HepG2 (cell line): ENCODE data around the gene CDH13. TPM values are rescaled to one million over a fixed set of nuclear protein-coding genes. Genes with fewer than 3 reads are reported as not detected.

Experiments
- ATAC-seq: fragments of 200-7000 bp; cut with Tn5 transposase; 3 replicates; pipeline ENCODE4 v1.9.1; 2020; ENCODE audit warnings: mild to moderate bottlenecking, moderate library complexity
- BruUV-seq: library from RNA; stranded (reverse); fragments of 400-500 nt; replicated peaks from 2 replicates; lab custom pipeline; 2021; lab: Mats Ljungman, UMichigan
- CTCF ChIA-PET: fragments of 300-600 bp; formaldehyde crosslinking; extraction: SDS; loops from one replicate; lab custom pipeline; 2021; ENCODE audit warnings: low total read pairs, inconsistent platforms, low intra/inter-chr PET ratio; lab: Yijun Ruan, JAX
- POLR2A ChIA-PET: fragments of 350-600 bp; sonication (Branson Sonifier 250); formaldehyde crosslinking; loops from one replicate; lab custom pipeline; 2020; ENCODE audit warnings: antibody characterized with exemption, inconsistent platforms; lab: Yijun Ruan, JAX
- DNase-seq: peaks from one replicate; pipeline ENCODE4 v3.0.0-alpha.2; 2015; ENCODE audit warnings: low spot score
- FAIRE-seq: peaks from 3 replicates; lab custom pipeline; 2011; peaks lifted over from hg19 to GRCh38; lab: Jason Lieb, UNC
- H2AFZ ChIP-seq: one replicate; pipeline ENCODE4 v1.6.1; 2011; ENCODE audit warnings: low read length, inconsistent platforms
- H3K27ac ChIP-seq: fragments of 300-600 bp; 3 replicates; pipeline ENCODE4 v1.8.0; 2011; ENCODE audit warnings: mixed run types, mild to moderate bottlenecking, mixed read lengths, low read length, inconsistent platforms; ENCODE audit not compliant: insufficient read depth; ENCODE audit errors: extremely low read length
- H3K27me3 ChIP-seq, 2 experiments: fragments of 200-600 bp in 1 of 2; 2 replicates in 1 of 2; 3 replicates in 1 of 2; pipeline versions ENCODE4 v1.6.0 to v1.8.0; 2011; ENCODE audit warnings: low read length in 2 of 2, mild to moderate bottlenecking in 2 of 2, moderate library complexity in 2 of 2, inconsistent platforms in 1 of 2; ENCODE audit not compliant: insufficient read depth in 2 of 2, control insufficient read depth in 1 of 2
- H3K36me3 ChIP-seq, 2 experiments: fragments of 200-600 bp in 1 of 2; replicated peaks in 1 of 2; 2 replicates in 1 of 2; 3 replicates in 1 of 2; pipeline versions ENCODE4 v1.5.1 to v1.8.0; 2011; ENCODE audit warnings: low read length in 2 of 2, inconsistent platforms in 1 of 2; ENCODE audit not compliant: insufficient read depth in 2 of 2, control insufficient read depth in 1 of 2
- H3K4me1 ChIP-seq: 2 replicates; pipeline ENCODE4 v1.5.1; 2012; ENCODE audit warnings: low read length, inconsistent platforms; ENCODE audit not compliant: insufficient read depth
- H3K4me2 ChIP-seq: 2 replicates; pipeline ENCODE4 v1.6.0; 2011; ENCODE audit warnings: low read depth, low read length, inconsistent platforms
- H3K4me3 ChIP-seq, 3 experiments: fragments of 200-600 bp in 1 of 3; sonication (generic), shearing (Covaris generic) in 1 of 3; replicated peaks in 1 of 3; 2 replicates each; pipeline ENCODE4 v1.5.1; 2011 to 2016; ENCODE audit warnings: low read length in 3 of 3, inconsistent platforms in 2 of 3, low read depth in 2 of 3, mild to moderate bottlenecking in 2 of 3, control low read depth in 1 of 3, mixed read lengths in 1 of 3; ENCODE audit not compliant: insufficient read depth in 1 of 3
- H3K79me2 ChIP-seq: one replicate; pipeline ENCODE4 v1.6.1; 2011; ENCODE audit warnings: low read length, inconsistent platforms; ENCODE audit not compliant: insufficient read depth
- H3K9ac ChIP-seq: 2 replicates; pipeline ENCODE4 v1.6.0; 2011; ENCODE audit warnings: mild to moderate bottlenecking, low read depth, low read length, inconsistent platforms; ENCODE audit not compliant: insufficient read depth
- H3K9me3 ChIP-seq: 2 replicates; pipeline ENCODE4 v1.5.1; 2012; ENCODE audit warnings: mild to moderate bottlenecking, low read length
- H4K20me1 ChIP-seq: 2 replicates; pipeline ENCODE4 v1.6.0; 2011; ENCODE audit warnings: inconsistent platforms, mild to moderate bottlenecking, low read length, moderate library complexity; ENCODE audit not compliant: insufficient read depth
- HOMEZ ChIP-seq: IDR thresholded peaks from 2 replicates; pipeline ENCODE4 v1.6.1; 2016; ENCODE audit warnings: low read depth
- JARID2 ChIP-seq: sonication (generic); formaldehyde crosslinking; IDR thresholded peaks from 2 replicates; pipeline ENCODE4 v1.8.1; 2023; ENCODE audit warnings: missing genetic modification reagents, inconsistent platforms; ENCODE audit not compliant: insufficient replicate concordance
- MBNL3 ChIP-seq: fragments of 250-450 bp; sonication (Bioruptor Pico); conservative IDR thresholded peaks from 2 replicates; pipeline ENCODE4 v1.8.0; 2022; ENCODE audit warnings: mild to moderate bottlenecking, inconsistent platforms
- MEIS2 ChIP-seq: sonication (generic); formaldehyde crosslinking; IDR thresholded peaks from 2 replicates; pipeline ENCODE4 v1.9.0; 2021; ENCODE audit warnings: mild to moderate bottlenecking, missing genetic modification reagents
- REPIN1 ChIP-seq: sonication (generic); formaldehyde crosslinking; IDR thresholded peaks from 2 replicates; pipeline ENCODE4 v1.8.0; 2022; ENCODE audit warnings: missing genetic modification reagents, low read depth, mild to moderate bottlenecking, borderline replicate concordance
- SNAI1 ChIP-seq: sonication (generic); formaldehyde crosslinking; IDR thresholded peaks from 2 replicates; pipeline ENCODE4 v1.5.0; 2020; ENCODE audit warnings: mild to moderate bottlenecking, missing genetic modification reagents, borderline replicate concordance
- TMF1 ChIP-seq: sonication (generic); formaldehyde crosslinking; IDR thresholded peaks from 2 replicates; pipeline ENCODE4 v1.8.1; 2022; ENCODE audit warnings: low read depth, missing genetic modification reagents
- ZNF549 ChIP-seq: sonication (generic); formaldehyde crosslinking; IDR thresholded peaks from 2 replicates; pipeline ENCODE4 v1.5.0; 2020; ENCODE audit warnings: missing genetic modification reagents
- ZSCAN30 ChIP-seq: sonication (generic); formaldehyde crosslinking; IDR thresholded peaks from 2 replicates; pipeline ENCODE4 v1.5.0; 2020; ENCODE audit warnings: mild to moderate bottlenecking, missing genetic modification reagents
- WGBS: methylation state at CpG from one replicate; pipeline ENCODE4 v1.1.6; 2017; ENCODE audit warnings: low lambda C conversion rate; 5-methylcytosine and 5-hydroxymethylcytosine counted together
- in situ Hi-C: cut with HindIII; loops from 2 replicates; pipeline ENCODE4 v1.10.0; 2017; ENCODE audit warnings: low pct_unique_long_range_greater_than_20kb; ENCODE audit not compliant: extremely low pct_ligation_motif_present
- intact Hi-C: fragments of 100-400 bp; cut with micrococcal nuclease; formaldehyde crosslinking; loops from one replicate; pipeline ENCODE4 v1.10.0; 2022; ENCODE audit not compliant: unreplicated experiment
- polyA plus RNA-seq, 8 experiments: library from polyadenylated mRNA; depleted of rRNA in 3 of 8; stranded (reverse) in 7 of 8; unstranded in 1 of 8; fragments of >200 nt; fragmentation: Illumina TruSeq in 4 of 8; extraction: Trizol in 4 of 8; gene quantifications; 2 replicates each; pipeline versions ENCODE4 v1.2.1 to v1.2.3, GENCODE V29; 2011 to 2016; ENCODE audit warnings: low read depth in 4 of 8, missing spikeins in 1 of 8, mixed read lengths in 1 of 8; ENCODE audit not compliant: insufficient read depth in 1 of 8
- total RNA-seq, 5 experiments: library from RNA; depleted of rRNA; stranded (reverse); fragments of >200 nt; fragmentation: Illumina TruSeq; extraction: Trizol; gene quantifications; 2 replicates each; pipeline ENCODE4 v1.2.3, GENCODE V29; 2016; ENCODE audit warnings: low read depth in 1 of 5
- TF ChIP-seq, protein P1 (sequence below): sonication (generic); formaldehyde crosslinking; IDR thresholded peaks from 2 replicates; pipeline ENCODE4 v1.5.1; 2020; ENCODE audit warnings: mild to moderate bottlenecking, missing genetic modification reagents, moderate library complexity

CDH13 gene
- total and polyA plus RNA-seq, 2 of the 13 experiments (the other 11 are each of a cell fraction or from before 2014, with no cell fraction given): not detected

DNA sequence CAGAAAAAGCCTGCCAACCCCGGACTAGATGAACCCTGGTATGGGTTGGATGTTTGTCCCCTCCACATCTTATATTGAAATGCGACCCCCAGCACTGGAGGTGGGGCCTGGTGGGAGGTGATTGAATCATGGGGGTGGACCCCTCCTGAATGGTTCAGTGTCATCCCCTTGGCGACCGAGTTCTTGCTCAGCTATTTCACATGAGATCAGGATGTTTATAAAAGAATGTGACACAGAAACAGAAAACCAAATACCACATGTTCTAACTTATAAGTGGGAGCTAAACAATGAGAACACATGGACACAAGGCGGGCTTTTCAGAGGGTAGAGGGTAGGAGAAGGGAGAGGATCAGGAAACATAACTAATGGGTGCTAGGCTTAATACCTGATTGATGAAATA lies 605.0 kb downstream of the CDH13 start:
- ATAC-seq (no peak), FAIRE-seq (no peak), DNase-seq (no peak)
- WGBS: 3% methylated on average over 5 of the region's 5 CpGs
- H2AFZ ChIP-seq: no peak overlapping the region
- intact Hi-C loops (no loop called here), in situ Hi-C loops (no loop called here)
- H3K27me3 ChIP-seq: peaks cover 0 to 8% of the 10 kb centered on the region in 2 experiments; a peak in 2 of 5 replicates
- no peaks in the 10 kb centered on the region for H3K9me3 ChIP-seq
- ChIA-PET POLR2A (no interaction called here), CTCF (no interaction called here)
- H3K4me1 ChIP-seq: no peaks in the 10 kb centered on the region
- H4K20me1 ChIP-seq: no peaks in the 10 kb centered on the region
- H3K4me3 ChIP-seq: no peak overlapping the region
- H3K4me2 ChIP-seq: no peak overlapping the region
- no TSS peak for BruUV-seq
- no peak overlapping the region for H3K9ac ChIP-seq
- H3K36me3 ChIP-seq: no peaks in the 10 kb centered on the region
- TF ChIP-seq, protein P1, sequence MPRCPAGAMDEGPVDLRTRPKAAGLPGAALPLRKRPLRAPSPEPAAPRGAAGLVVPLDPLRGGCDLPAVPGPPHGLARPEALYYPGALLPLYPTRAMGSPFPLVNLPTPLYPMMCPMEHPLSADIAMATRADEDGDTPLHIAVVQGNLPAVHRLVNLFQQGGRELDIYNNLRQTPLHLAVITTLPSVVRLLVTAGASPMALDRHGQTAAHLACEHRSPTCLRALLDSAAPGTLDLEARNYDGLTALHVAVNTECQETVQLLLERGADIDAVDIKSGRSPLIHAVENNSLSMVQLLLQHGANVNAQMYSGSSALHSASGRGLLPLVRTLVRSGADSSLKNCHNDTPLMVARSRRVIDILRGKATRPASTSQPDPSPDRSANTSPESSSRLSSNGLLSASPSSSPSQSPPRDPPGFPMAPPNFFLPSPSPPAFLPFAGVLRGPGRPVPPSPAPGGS (CRISPR knock-in tag): no peak
- TF ChIP-seq MEIS2 (CRISPR knock-in tag) (no peak), HOMEZ (CRISPR knock-in tag) (no peak), JARID2 (CRISPR knock-in tag) (no peak), TMF1 (no peak), ZNF549 (no peak), ZSCAN30 (CRISPR knock-in tag) (no peak), MBNL3 (no peak), REPIN1 (CRISPR knock-in tag) (no peak), SNAI1 (CRISPR knock-in tag) (no peak)
- no peak overlapping the region for H3K27ac ChIP-seq
- no peaks in the 10 kb centered on the region for H3K79me2 ChIP-seq
